ENCODE data around the gene MCTP1.

DNA sequence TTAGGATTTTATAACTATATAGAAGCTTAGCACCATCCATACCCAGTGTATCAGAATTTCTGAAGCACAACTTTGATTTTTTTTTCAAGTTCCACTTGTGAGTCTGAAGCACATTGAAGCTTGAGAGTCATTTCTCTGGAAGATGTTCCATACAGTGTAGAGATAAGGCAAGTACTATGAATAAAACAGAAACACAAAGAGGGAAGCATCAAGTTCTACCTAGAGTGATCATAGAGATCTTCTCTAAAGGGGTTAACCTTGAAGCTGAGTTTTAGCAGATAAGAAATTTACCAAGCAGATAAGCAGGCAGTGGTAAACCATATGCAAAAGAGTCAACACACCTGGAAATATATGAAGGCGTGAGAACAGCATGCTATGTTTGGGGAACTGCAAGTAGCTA lies 125.3 kb downstream of the MCTP1 start:
- TF ChIP-seq TBL1XR1 (IDR thresholded peaks at IDR 0.05; ENCODE audit: low read depth, low read length) (no peak), POLR2AphosphoS5 (IDR thresholded peaks at IDR 0.05; ENCODE audit: low read length) (no peak), FOXM1 (IDR thresholded peaks at IDR 0.05; ENCODE audit: low read depth, low read length) (no peak), MXI1 (IDR thresholded peaks at IDR 0.05; ENCODE audit: low read depth, low read length) (no peak), RBBP5 (conservative IDR thresholded peaks at IDR 0.05) (no peak), JUNB (IDR thresholded peaks at IDR 0.05) (no peak), HDAC2 (IDR thresholded peaks at IDR 0.05) (no peak), POLR2A (IDR thresholded peaks at IDR 0.05; ENCODE audit: low read depth, low read length) (no peak), ZNF384 (IDR thresholded peaks at IDR 0.05; ENCODE audit: borderline replicate concordance, low read depth, low read length) (no peak)
- TF ChIP-seq, protein P1, sequence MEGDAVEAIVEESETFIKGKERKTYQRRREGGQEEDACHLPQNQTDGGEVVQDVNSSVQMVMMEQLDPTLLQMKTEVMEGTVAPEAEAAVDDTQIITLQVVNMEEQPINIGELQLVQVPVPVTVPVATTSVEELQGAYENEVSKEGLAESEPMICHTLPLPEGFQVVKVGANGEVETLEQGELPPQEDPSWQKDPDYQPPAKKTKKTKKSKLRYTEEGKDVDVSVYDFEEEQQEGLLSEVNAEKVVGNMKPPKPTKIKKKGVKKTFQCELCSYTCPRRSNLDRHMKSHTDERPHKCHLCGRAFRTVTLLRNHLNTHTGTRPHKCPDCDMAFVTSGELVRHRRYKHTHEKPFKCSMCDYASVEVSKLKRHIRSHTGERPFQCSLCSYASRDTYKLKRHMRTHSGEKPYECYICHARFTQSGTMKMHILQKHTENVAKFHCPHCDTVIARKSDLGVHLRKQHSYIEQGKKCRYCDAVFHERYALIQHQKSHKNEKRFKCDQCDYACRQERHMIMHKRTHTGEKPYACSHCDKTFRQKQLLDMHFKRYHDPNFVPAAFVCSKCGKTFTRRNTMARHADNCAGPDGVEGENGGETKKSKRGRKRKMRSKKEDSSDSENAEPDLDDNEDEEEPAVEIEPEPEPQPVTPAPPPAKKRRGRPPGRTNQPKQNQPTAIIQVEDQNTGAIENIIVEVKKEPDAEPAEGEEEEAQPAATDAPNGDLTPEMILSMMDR (IDR thresholded peaks at IDR 0.05 in 2 of 3, conservative IDR thresholded peaks at IDR 0.05 in 1 of 3; ENCODE audit: control insufficient read depth in 2 of 3, extremely low read depth in 1 of 3, insufficient read depth in 1 of 3, low read depth in 3 of 3, low read length in 3 of 3): no peak
- TF ChIP-seq, protein P2, sequence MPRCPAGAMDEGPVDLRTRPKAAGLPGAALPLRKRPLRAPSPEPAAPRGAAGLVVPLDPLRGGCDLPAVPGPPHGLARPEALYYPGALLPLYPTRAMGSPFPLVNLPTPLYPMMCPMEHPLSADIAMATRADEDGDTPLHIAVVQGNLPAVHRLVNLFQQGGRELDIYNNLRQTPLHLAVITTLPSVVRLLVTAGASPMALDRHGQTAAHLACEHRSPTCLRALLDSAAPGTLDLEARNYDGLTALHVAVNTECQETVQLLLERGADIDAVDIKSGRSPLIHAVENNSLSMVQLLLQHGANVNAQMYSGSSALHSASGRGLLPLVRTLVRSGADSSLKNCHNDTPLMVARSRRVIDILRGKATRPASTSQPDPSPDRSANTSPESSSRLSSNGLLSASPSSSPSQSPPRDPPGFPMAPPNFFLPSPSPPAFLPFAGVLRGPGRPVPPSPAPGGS (IDR thresholded peaks at IDR 0.05; ENCODE audit: borderline replicate concordance, insufficient read depth, low read depth, low read length, poor library complexity, severe bottlenecking): no peak
- TF ChIP-seq, protein P3, sequence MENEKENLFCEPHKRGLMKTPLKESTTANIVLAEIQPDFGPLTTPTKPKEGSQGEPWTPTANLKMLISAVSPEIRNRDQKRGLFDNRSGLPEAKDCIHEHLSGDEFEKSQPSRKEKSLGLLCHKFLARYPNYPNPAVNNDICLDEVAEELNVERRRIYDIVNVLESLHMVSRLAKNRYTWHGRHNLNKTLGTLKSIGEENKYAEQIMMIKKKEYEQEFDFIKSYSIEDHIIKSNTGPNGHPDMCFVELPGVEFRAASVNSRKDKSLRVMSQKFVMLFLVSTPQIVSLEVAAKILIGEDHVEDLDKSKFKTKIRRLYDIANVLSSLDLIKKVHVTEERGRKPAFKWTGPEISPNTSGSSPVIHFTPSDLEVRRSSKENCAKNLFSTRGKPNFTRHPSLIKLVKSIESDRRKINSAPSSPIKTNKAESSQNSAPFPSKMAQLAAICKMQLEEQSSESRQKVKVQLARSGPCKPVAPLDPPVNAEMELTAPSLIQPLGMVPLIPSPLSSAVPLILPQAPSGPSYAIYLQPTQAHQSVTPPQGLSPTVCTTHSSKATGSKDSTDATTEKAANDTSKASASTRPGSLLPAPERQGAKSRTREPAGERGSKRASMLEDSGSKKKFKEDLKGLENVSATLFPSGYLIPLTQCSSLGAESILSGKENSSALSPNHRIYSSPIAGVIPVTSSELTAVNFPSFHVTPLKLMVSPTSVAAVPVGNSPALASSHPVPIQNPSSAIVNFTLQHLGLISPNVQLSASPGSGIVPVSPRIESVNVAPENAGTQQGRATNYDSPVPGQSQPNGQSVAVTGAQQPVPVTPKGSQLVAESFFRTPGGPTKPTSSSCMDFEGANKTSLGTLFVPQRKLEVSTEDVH (IDR thresholded peaks at IDR 0.05; ENCODE audit: low read depth, partially characterized antibody): no peak

Data from GM12878 (cell line).